HepG2 (cell line): ENCODE measurements around the gene ABCF1. TPM values are rescaled to one million over a fixed set of nuclear protein-coding genes. Genes with fewer than 3 reads are reported as not detected.

Source experiments
- ATAC-seq: fragments of 200-7000 bp; cut with Tn5 transposase; 3 replicates; pipeline ENCODE4 v1.9.1; 2020; ENCODE audit warnings: mild to moderate bottlenecking, moderate library complexity
- BruUV-seq: library from RNA; stranded (reverse); fragments of 400-500 nt; replicated peaks from 2 replicates; lab custom pipeline; 2021; lab: Mats Ljungman, UMichigan
- CTCF ChIA-PET: fragments of 300-600 bp; formaldehyde crosslinking; extraction: SDS; loops from one replicate; lab custom pipeline; 2021; ENCODE audit warnings: low total read pairs, inconsistent platforms, low intra/inter-chr PET ratio; lab: Yijun Ruan, JAX
- POLR2A ChIA-PET: fragments of 350-600 bp; sonication (Branson Sonifier 250); formaldehyde crosslinking; loops from one replicate; lab custom pipeline; 2020; ENCODE audit warnings: antibody characterized with exemption, inconsistent platforms; lab: Yijun Ruan, JAX
- DNase-seq: peaks from one replicate; pipeline ENCODE4 v3.0.0-alpha.2; 2015; ENCODE audit warnings: low spot score
- FAIRE-seq: peaks from 3 replicates; lab custom pipeline; 2011; peaks lifted over from hg19 to GRCh38; lab: Jason Lieb, UNC
- H2AFZ ChIP-seq: one replicate; pipeline ENCODE4 v1.6.1; 2011; ENCODE audit warnings: low read length, inconsistent platforms
- H3K27ac ChIP-seq: fragments of 300-600 bp; 3 replicates; pipeline ENCODE4 v1.8.0; 2011; ENCODE audit warnings: mixed run types, mild to moderate bottlenecking, mixed read lengths, low read length, inconsistent platforms; ENCODE audit not compliant: insufficient read depth; ENCODE audit errors: extremely low read length
- H3K27me3 ChIP-seq, 2 experiments: fragments of 200-600 bp in 1 of 2; 2 replicates in 1 of 2; 3 replicates in 1 of 2; pipeline versions ENCODE4 v1.6.0 to v1.8.0; 2011; ENCODE audit warnings: low read length in 2 of 2, mild to moderate bottlenecking in 2 of 2, moderate library complexity in 2 of 2, inconsistent platforms in 1 of 2; ENCODE audit not compliant: insufficient read depth in 2 of 2, control insufficient read depth in 1 of 2
- H3K36me3 ChIP-seq, 2 experiments: fragments of 200-600 bp in 1 of 2; replicated peaks in 1 of 2; 2 replicates in 1 of 2; 3 replicates in 1 of 2; pipeline versions ENCODE4 v1.5.1 to v1.8.0; 2011; ENCODE audit warnings: low read length in 2 of 2, inconsistent platforms in 1 of 2; ENCODE audit not compliant: insufficient read depth in 2 of 2, control insufficient read depth in 1 of 2
- H3K4me1 ChIP-seq: 2 replicates; pipeline ENCODE4 v1.5.1; 2012; ENCODE audit warnings: low read length, inconsistent platforms; ENCODE audit not compliant: insufficient read depth
- H3K4me2 ChIP-seq: 2 replicates; pipeline ENCODE4 v1.6.0; 2011; ENCODE audit warnings: low read depth, low read length, inconsistent platforms
- H3K4me3 ChIP-seq, 3 experiments: fragments of 200-600 bp in 1 of 3; sonication (generic), shearing (Covaris generic) in 1 of 3; replicated peaks in 1 of 3; 2 replicates each; pipeline ENCODE4 v1.5.1; 2011 to 2016; ENCODE audit warnings: low read length in 3 of 3, inconsistent platforms in 2 of 3, low read depth in 2 of 3, mild to moderate bottlenecking in 2 of 3, control low read depth in 1 of 3, mixed read lengths in 1 of 3; ENCODE audit not compliant: insufficient read depth in 1 of 3
- H3K79me2 ChIP-seq: one replicate; pipeline ENCODE4 v1.6.1; 2011; ENCODE audit warnings: low read length, inconsistent platforms; ENCODE audit not compliant: insufficient read depth
- H3K9ac ChIP-seq: 2 replicates; pipeline ENCODE4 v1.6.0; 2011; ENCODE audit warnings: mild to moderate bottlenecking, low read depth, low read length, inconsistent platforms; ENCODE audit not compliant: insufficient read depth
- H3K9me3 ChIP-seq: 2 replicates; pipeline ENCODE4 v1.5.1; 2012; ENCODE audit warnings: mild to moderate bottlenecking, low read length
- H4K20me1 ChIP-seq: 2 replicates; pipeline ENCODE4 v1.6.0; 2011; ENCODE audit warnings: inconsistent platforms, mild to moderate bottlenecking, low read length, moderate library complexity; ENCODE audit not compliant: insufficient read depth
- BORCS8-MEF2B ChIP-seq: sonication (generic); formaldehyde crosslinking; IDR thresholded peaks from 2 replicates; pipeline ENCODE4 v1.8.0; 2022; ENCODE audit warnings: mild to moderate bottlenecking, missing genetic modification reagents
- E2F2 ChIP-seq: sonication (generic); formaldehyde crosslinking; IDR thresholded peaks from 2 replicates; pipeline ENCODE4 v1.4.0; 2020; ENCODE audit warnings: missing genetic modification reagents, borderline replicate concordance
- IRF2 ChIP-seq: IDR thresholded peaks from 2 replicates; pipeline ENCODE4 v1.6.1; 2018; ENCODE audit warnings: missing genetic modification reagents, missing compliant biosample characterization
- MEIS1 ChIP-seq: sonication (generic); formaldehyde crosslinking; IDR thresholded peaks from 2 replicates; pipeline ENCODE4 v1.9.0; 2021; ENCODE audit warnings: mild to moderate bottlenecking, missing genetic modification reagents, moderate library complexity, borderline replicate concordance
- NR0B2 ChIP-seq: sonication (generic); formaldehyde crosslinking; IDR thresholded peaks from 2 replicates; pipeline ENCODE4 v1.4.0; 2020; ENCODE audit warnings: mild to moderate bottlenecking, missing genetic modification reagents
- SUZ12 ChIP-seq: fragments of 150-350 bp; IDR thresholded peaks from 2 replicates; pipeline ENCODE4 v1.6.1; 2014; ENCODE audit warnings: low read depth, low read length
- ZNF33B ChIP-seq: sonication (generic); formaldehyde crosslinking; IDR thresholded peaks from 2 replicates; pipeline ENCODE4 v1.5.1; 2020; ENCODE audit warnings: mild to moderate bottlenecking, missing genetic modification reagents
- ZNF432 ChIP-seq: sonication (generic); formaldehyde crosslinking; IDR thresholded peaks from 2 replicates; pipeline ENCODE4 v1.5.0; 2020; ENCODE audit warnings: missing genetic modification reagents, mild to moderate bottlenecking, borderline replicate concordance
- ZNF761 ChIP-seq: sonication (generic); formaldehyde crosslinking; conservative IDR thresholded peaks from 2 replicates; pipeline ENCODE4 v1.4.0; 2020; ENCODE audit warnings: mild to moderate bottlenecking, missing genetic modification reagents
- ZSCAN30 ChIP-seq: sonication (generic); formaldehyde crosslinking; IDR thresholded peaks from 2 replicates; pipeline ENCODE4 v1.5.0; 2020; ENCODE audit warnings: mild to moderate bottlenecking, missing genetic modification reagents
- ZSCAN31 ChIP-seq: sonication (generic); formaldehyde crosslinking; IDR thresholded peaks from 2 replicates; pipeline ENCODE4 v1.5.0; 2020; ENCODE audit warnings: low read depth, mild to moderate bottlenecking, missing genetic modification reagents
- WGBS: methylation state at CpG from one replicate; pipeline ENCODE4 v1.1.6; 2017; ENCODE audit warnings: low lambda C conversion rate; 5-methylcytosine and 5-hydroxymethylcytosine counted together
- in situ Hi-C: cut with HindIII; loops from 2 replicates; pipeline ENCODE4 v1.10.0; 2017; ENCODE audit warnings: low pct_unique_long_range_greater_than_20kb; ENCODE audit not compliant: extremely low pct_ligation_motif_present
- intact Hi-C: fragments of 100-400 bp; cut with micrococcal nuclease; formaldehyde crosslinking; loops from one replicate; pipeline ENCODE4 v1.10.0; 2022; ENCODE audit not compliant: unreplicated experiment
- polyA plus RNA-seq, 8 experiments: library from polyadenylated mRNA; depleted of rRNA in 3 of 8; stranded (reverse) in 7 of 8; unstranded in 1 of 8; fragments of >200 nt; fragmentation: Illumina TruSeq in 4 of 8; extraction: Trizol in 4 of 8; gene quantifications; 2 replicates each; pipeline versions ENCODE4 v1.2.1 to v1.2.3, GENCODE V29; 2011 to 2016; ENCODE audit warnings: low read depth in 4 of 8, missing spikeins in 1 of 8, mixed read lengths in 1 of 8; ENCODE audit not compliant: insufficient read depth in 1 of 8
- total RNA-seq, 5 experiments: library from RNA; depleted of rRNA; stranded (reverse); fragments of >200 nt; fragmentation: Illumina TruSeq; extraction: Trizol; gene quantifications; 2 replicates each; pipeline ENCODE4 v1.2.3, GENCODE V29; 2016; ENCODE audit warnings: low read depth in 1 of 5
- TF ChIP-seq, protein P1 (sequence below), 2 experiments: fragments of 450-650 bp in 1 of 2; sonication (generic) in 1 of 2; formaldehyde crosslinking; IDR thresholded peaks; 2 replicates each; pipeline versions ENCODE4 v1.5.0 to v1.8.0; 2020 to 2022; ENCODE audit warnings: mild to moderate bottlenecking in 1 of 2, missing genetic modification reagents in 1 of 2
- TF ChIP-seq, protein P2 (sequence below): sonication (generic); formaldehyde crosslinking; IDR thresholded peaks from 2 replicates; pipeline ENCODE4 v1.4.0; 2020; ENCODE audit warnings: mild to moderate bottlenecking, missing genetic modification reagents
- TF ChIP-seq, protein P3 (sequence below): conservative IDR thresholded peaks from 2 replicates; pipeline ENCODE4 v1.6.1; 2018; ENCODE audit warnings: missing genetic modification reagents
- TF ChIP-seq, protein P4 (sequence below): sonication (generic); formaldehyde crosslinking; IDR thresholded peaks from 2 replicates; pipeline ENCODE4 v1.4.0; 2020; ENCODE audit warnings: missing genetic modification reagents

ABCF1 gene
- total and polyA plus RNA-seq, 2 of the 13 experiments (the other 11 are each of a cell fraction or from before 2014, with no cell fraction given), result 25.4 to 98.9 TPM

GRCh38 chr6:30619561-30619960 lies 48.3 kb downstream of the ABCF1 start:
- CTCF ChIA-PET, result no interaction called here
- intact Hi-C loops, result loop anchor here (5.0 kb wide), 1 partner anchor 38 kb away; no protein-coding TSS in a partner anchor
- Histone ChIP-seq H3K27ac (no peak overlapping the region), H3K4me1 (peaks cover 15% of the 10 kb centered on the region), H3K4me3 (no peak overlapping the region), H3K4me2 (no peak overlapping the region), H2AFZ (no peak overlapping the region), H3K27me3 (no peaks in the 10 kb centered on the region; a peak in 1 of 5 replicates), H3K9me3 (no peaks in the 10 kb centered on the region), H3K36me3 (peaks cover 12 to 39% of the 10 kb centered on the region in 2 experiments), H4K20me1 (peaks cover 8% of the 10 kb centered on the region), H3K79me2 (peaks cover 40% of the 10 kb centered on the region), H3K9ac (no peak overlapping the region)
- no TSS peak for BruUV-seq
- POLR2A ChIA-PET, result interaction anchor here (0.8 to 2.6 kb wide), 2 partner anchors 52 to 102 kb away, joined by 3 to 27 read pairs; partner anchors contain the start of gene DHX16
- DNase-seq (no peak), FAIRE-seq (no peak), ATAC-seq (no peak)
- in situ Hi-C loops, result no loop called here
- WGBS, result 98% methylated on average over 11 of the region's 11 CpGs
- TF ChIP-seq NR0B2 (no peak), E2F2 (CRISPR knock-in tag) (no peak), ZNF761 (CRISPR knock-in tag) (no peak), MEIS1 (CRISPR knock-in tag) (no peak), SUZ12 (no peak), ZSCAN31 (CRISPR knock-in tag) (no peak), IRF2 (CRISPR knock-in tag) (no peak), ZNF33B (CRISPR knock-in tag) (no peak), BORCS8-MEF2B (CRISPR knock-in tag) (no peak), ZSCAN30 (no peak), ZNF432 (CRISPR knock-in tag) (no peak)
- TF ChIP-seq, protein P1, sequence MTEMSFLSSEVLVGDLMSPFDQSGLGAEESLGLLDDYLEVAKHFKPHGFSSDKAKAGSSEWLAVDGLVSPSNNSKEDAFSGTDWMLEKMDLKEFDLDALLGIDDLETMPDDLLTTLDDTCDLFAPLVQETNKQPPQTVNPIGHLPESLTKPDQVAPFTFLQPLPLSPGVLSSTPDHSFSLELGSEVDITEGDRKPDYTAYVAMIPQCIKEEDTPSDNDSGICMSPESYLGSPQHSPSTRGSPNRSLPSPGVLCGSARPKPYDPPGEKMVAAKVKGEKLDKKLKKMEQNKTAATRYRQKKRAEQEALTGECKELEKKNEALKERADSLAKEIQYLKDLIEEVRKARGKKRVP (CRISPR knock-in tag; IDR thresholded peaks at IDR 0.05), result no peak
- TF ChIP-seq, protein P2, sequence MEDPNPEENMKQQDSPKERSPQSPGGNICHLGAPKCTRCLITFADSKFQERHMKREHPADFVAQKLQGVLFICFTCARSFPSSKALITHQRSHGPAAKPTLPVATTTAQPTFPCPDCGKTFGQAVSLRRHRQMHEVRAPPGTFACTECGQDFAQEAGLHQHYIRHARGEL (CRISPR knock-in tag), result no peak
- TF ChIP-seq, protein P3, sequence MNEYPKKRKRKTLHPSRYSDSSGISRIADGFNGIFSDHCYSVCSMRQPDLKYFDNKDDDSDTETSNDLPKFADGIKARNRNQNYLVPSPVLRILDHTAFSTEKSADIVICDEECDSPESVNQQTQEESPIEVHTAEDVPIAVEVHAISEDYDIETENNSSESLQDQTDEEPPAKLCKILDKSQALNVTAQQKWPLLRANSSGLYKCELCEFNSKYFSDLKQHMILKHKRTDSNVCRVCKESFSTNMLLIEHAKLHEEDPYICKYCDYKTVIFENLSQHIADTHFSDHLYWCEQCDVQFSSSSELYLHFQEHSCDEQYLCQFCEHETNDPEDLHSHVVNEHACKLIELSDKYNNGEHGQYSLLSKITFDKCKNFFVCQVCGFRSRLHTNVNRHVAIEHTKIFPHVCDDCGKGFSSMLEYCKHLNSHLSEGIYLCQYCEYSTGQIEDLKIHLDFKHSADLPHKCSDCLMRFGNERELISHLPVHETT (CRISPR knock-in tag), result no peak
- TF ChIP-seq, protein P4, sequence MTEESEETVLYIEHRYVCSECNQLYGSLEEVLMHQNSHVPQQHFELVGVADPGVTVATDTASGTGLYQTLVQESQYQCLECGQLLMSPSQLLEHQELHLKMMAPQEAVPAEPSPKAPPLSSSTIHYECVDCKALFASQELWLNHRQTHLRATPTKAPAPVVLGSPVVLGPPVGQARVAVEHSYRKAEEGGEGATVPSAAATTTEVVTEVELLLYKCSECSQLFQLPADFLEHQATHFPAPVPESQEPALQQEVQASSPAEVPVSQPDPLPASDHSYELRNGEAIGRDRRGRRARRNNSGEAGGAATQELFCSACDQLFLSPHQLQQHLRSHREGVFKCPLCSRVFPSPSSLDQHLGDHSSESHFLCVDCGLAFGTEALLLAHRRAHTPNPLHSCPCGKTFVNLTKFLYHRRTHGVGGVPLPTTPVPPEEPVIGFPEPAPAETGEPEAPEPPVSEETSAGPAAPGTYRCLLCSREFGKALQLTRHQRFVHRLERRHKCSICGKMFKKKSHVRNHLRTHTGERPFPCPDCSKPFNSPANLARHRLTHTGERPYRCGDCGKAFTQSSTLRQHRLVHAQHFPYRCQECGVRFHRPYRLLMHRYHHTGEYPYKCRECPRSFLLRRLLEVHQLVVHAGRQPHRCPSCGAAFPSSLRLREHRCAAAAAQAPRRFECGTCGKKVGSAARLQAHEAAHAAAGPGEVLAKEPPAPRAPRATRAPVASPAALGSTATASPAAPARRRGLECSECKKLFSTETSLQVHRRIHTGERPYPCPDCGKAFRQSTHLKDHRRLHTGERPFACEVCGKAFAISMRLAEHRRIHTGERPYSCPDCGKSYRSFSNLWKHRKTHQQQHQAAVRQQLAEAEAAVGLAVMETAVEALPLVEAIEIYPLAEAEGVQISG (CRISPR knock-in tag), result no peak
